ENCODE measurements around the gene GALNT2. TPM values are rescaled to one million over a fixed set of nuclear protein-coding genes. Genes with fewer than 3 reads are reported as not detected.

GALNT2 gene
- total and polyA plus RNA-seq, 2 of the 4 experiments (the other 2 are of a cell fraction), result 50.4 to 189 TPM

- no peak for TF ChIP-seq CTCF (conservative IDR thresholded peaks at IDR 0.05; ENCODE audit: low read depth, low read length)
- TF ChIP-seq NFE2L2 (IDR thresholded peaks at IDR 0.05; ENCODE audit: low read depth, low read length), result no peak
These were observed 36.5 kb downstream of the GALNT2 start (continued) for GRCh38 chr1:230103306-230104173.

Measured in IMR-90 (cell line).